Cortex of kidney (tissue), 1 donor: Measurements from ENCODE around the gene C18orf32.
"Not testable (repeated sequence)": the region's sequence is repeated elsewhere in the genome, so short reads cannot be mapped to it uniquely, and the experiment has no call there.

Experiments used
- DNase-seq: peaks from one replicate; lab custom pipeline; 2025; lab: John Stamatoyannopoulos, UW

The C18orf32 gene

GRCh38 chr18:49500201-49500921, 13.3 kb upstream of the C18orf32 start:
- DNase-seq = no peak

GRCh38 chr18:49499046-49499637, 12.1 kb upstream of the C18orf32 start:
- DNase-seq = no peak

GRCh38 chr18:49495480-49495879, 8.4 kb upstream of the C18orf32 start:
- DNase-seq = no peak

- DNase-seq = no peak
These were observed 8.0 kb upstream of the C18orf32 start for GRCh38 chr18:49495076-49495475.

- no peak for DNase-seq
These were observed 7.6 kb upstream of the C18orf32 start for GRCh38 chr18:49494660-49495059.

GRCh38 chr18:49492694-49493033, 5.6 kb upstream of the C18orf32 start:
- no peak for DNase-seq

- DNase-seq = no peak
These were observed 5.0 kb upstream of the C18orf32 start, which contains the start of gene RPL17 for GRCh38 chr18:49491857-49492693. Gene RPL17, minus strand, starts transcription at chr18:49492465.

GRCh38 chr18:49491534-49491856, 4.5 kb upstream of the C18orf32 start:
- no peak for DNase-seq

- DNase-seq = no peak
These were observed 3.3 kb upstream of the C18orf32 start for GRCh38 chr18:49490246-49490762.

- DNase-seq = no peak
These were observed 777 bp upstream of the C18orf32 start for GRCh38 chr18:49487711-49488310.

- DNase-seq = no peak
These were observed 455 bp downstream of the C18orf32 start for GRCh38 chr18:49486606-49486952.

- no peak for DNase-seq
These were observed 900 bp downstream of the C18orf32 start for GRCh38 chr18:49486134-49486533.

GRCh38 chr18:49483198-49483597, 3.8 kb downstream of the C18orf32 start:
- DNase-seq = no peak

GRCh38 chr18:49481907-49482306, 5.1 kb downstream of the C18orf32 start:
- DNase-seq = no peak

- no peak for DNase-seq
These were observed 5.7 kb downstream of the C18orf32 start for GRCh38 chr18:49481317-49481716.

GRCh38 chr18:49479381-49480137, 7.5 kb downstream of the C18orf32 start:
- DNase-seq = no peak

GRCh38 chr18:49476664-49477411, 10.2 kb downstream of the C18orf32 start:
- no peak for DNase-seq

GRCh38 chr18:49474935-49475334, 12.1 kb downstream of the C18orf32 start:
- not testable (repeated sequence) for DNase-seq

GRCh38 chr18:49473721-49474120, 13.3 kb downstream of the C18orf32 start:
- DNase-seq = no peak

- DNase-seq = no peak
These were observed 14.6 kb downstream of the C18orf32 start for GRCh38 chr18:49472459-49472858.

GRCh38 chr18:49471532-49471931, 15.5 kb downstream of the C18orf32 start:
- DNase-seq = no peak
